Keratinocyte (primary cell): ENCODE measurements around the gene PNKP. TPM values are rescaled to one million over a fixed set of nuclear protein-coding genes. Genes with fewer than 3 reads are reported as not detected.

Experiments
- DNase-seq: peaks from one replicate; pipeline ENCODE4 v3.0.0-alpha.2; 2011; ENCODE audit warnings: low read depth, missing footprints, low spot score
- FAIRE-seq: peaks from 2 replicates; lab custom pipeline; 2011; peaks lifted over from hg19 to GRCh38; lab: Jason Lieb, UNC
- H2AFZ ChIP-seq: 2 replicates; pipeline ENCODE4 v1.6.0; 2012; ENCODE audit warnings: low read length, control low read depth, inconsistent platforms; ENCODE audit not compliant: control insufficient read depth
- H3K27ac ChIP-seq: 2 replicates; pipeline ENCODE4 v1.5.1; 2011; ENCODE audit warnings: low read length; ENCODE audit not compliant: control insufficient read depth, insufficient read depth
- H3K27me3 ChIP-seq: 3 replicates; pipeline ENCODE4 v1.6.0; 2011; ENCODE audit warnings: low read length; ENCODE audit not compliant: control insufficient read depth, insufficient read depth; ENCODE audit errors: extremely low read depth
- H3K36me3 ChIP-seq, 2 experiments: 2 replicates in 1 of 2; 3 replicates in 1 of 2; pipeline ENCODE4 v1.5.1; 2011; ENCODE audit warnings: low read length in 2 of 2, mild to moderate bottlenecking in 1 of 2; ENCODE audit not compliant: control insufficient read depth in 2 of 2, insufficient read depth in 2 of 2; ENCODE audit errors: extremely low read depth in 1 of 2
- H3K4me1 ChIP-seq: 3 replicates; pipeline ENCODE4 v1.5.1; 2011; ENCODE audit warnings: low read length; ENCODE audit not compliant: control insufficient read depth, insufficient read depth; ENCODE audit errors: extremely low read depth
- H3K4me2 ChIP-seq: 3 replicates; pipeline ENCODE4 v1.6.0; 2011; ENCODE audit warnings: low read depth, low read length; ENCODE audit not compliant: control insufficient read depth, insufficient read depth; ENCODE audit errors: extremely low read depth
- H3K4me3 ChIP-seq, 3 experiments: fragments of 200-600 bp in 1 of 3; sonication (generic) in 1 of 3; 2 replicates in 2 of 3; 3 replicates in 1 of 3; pipeline ENCODE4 v1.5.1; 2011 to 2016; ENCODE audit warnings: low read length in 3 of 3, mild to moderate bottlenecking in 3 of 3, control low read depth in 2 of 3, inconsistent platforms in 1 of 3, low read depth in 1 of 3, mixed read lengths in 1 of 3, mixed run types in 1 of 3, moderate library complexity in 1 of 3; ENCODE audit not compliant: control insufficient read depth in 2 of 3, insufficient read depth in 2 of 3; ENCODE audit errors: extremely low read depth in 1 of 3
- H3K79me2 ChIP-seq: 2 replicates; pipeline ENCODE4 v1.6.0; 2012; ENCODE audit warnings: low read length; ENCODE audit not compliant: control insufficient read depth, insufficient read depth
- H3K9ac ChIP-seq: 3 replicates; pipeline ENCODE4 v1.6.0; 2011; ENCODE audit warnings: low read length; ENCODE audit not compliant: control insufficient read depth, insufficient read depth; ENCODE audit errors: extremely low read depth
- H3K9me1 ChIP-seq: 3 replicates; pipeline ENCODE4 v1.6.0; 2011; ENCODE audit warnings: low read length; ENCODE audit not compliant: control insufficient read depth, insufficient read depth; ENCODE audit errors: extremely low read depth
- H3K9me3 ChIP-seq: 2 replicates; pipeline ENCODE4 v1.5.1; 2012; ENCODE audit warnings: low read depth, low read length; ENCODE audit not compliant: control insufficient read depth
- H4K20me1 ChIP-seq: 3 replicates; pipeline ENCODE4 v1.6.0; 2011; ENCODE audit warnings: low read length; ENCODE audit not compliant: control insufficient read depth, insufficient read depth; ENCODE audit errors: extremely low read depth
- EZH2 ChIP-seq: IDR thresholded peaks from one replicate; pipeline ENCODE4 v1.6.1; 2012; ENCODE audit warnings: inconsistent platforms, mild to moderate bottlenecking, low read length, moderate library complexity
- dilution Hi-C: fragments of 300-500 bp; cut with MboI; formaldehyde crosslinking; loops from one replicate; pipeline ENCODE4 v1.7.0; 2020; ENCODE audit warnings: low sequenced_read_pairs; ENCODE audit not compliant: extremely low pct_ligation_motif_present
- polyA plus RNA-seq, 5 experiments: library from polyadenylated mRNA; depleted of rRNA in 3 of 5; stranded (reverse) in 3 of 5; stranded (forward) in 1 of 5; unstranded in 1 of 5; fragments of >200 nt; gene quantifications; 1 replicate in 1 of 5; 2 replicates in 3 of 5; 3 replicates in 1 of 5; pipeline versions ENCODE4 v1.2.1 to v1.2.3, GENCODE V29; 2011 to 2012; ENCODE audit warnings: missing spikeins in 2 of 5, low read depth in 1 of 5, low replicate concordance in 1 of 5
- TF ChIP-seq, protein P1 (sequence below), 3 experiments: IDR thresholded peaks in 1 of 3; conservative IDR thresholded peaks in 1 of 3; optimal IDR thresholded peaks in 1 of 3; 2 replicates in 2 of 3; 3 replicates in 1 of 3; pipeline versions ENCODE3 to v1.5.1; 2011; ENCODE audit warnings: low read length in 3 of 3, mild to moderate bottlenecking in 3 of 3, moderate library complexity in 2 of 3, control low read depth in 1 of 3, inconsistent platforms in 1 of 3; ENCODE audit not compliant: insufficient read depth in 2 of 3; ENCODE audit errors: extremely low read depth in 1 of 3

Gene PNKP
- polyA plus RNA-seq, 1 donor (not counting 4 experiments of a cell fraction or from before 2014, with no cell fraction given), result 19.3 TPM

GRCh38 chr19:49861541-49862378, 5.6 kb downstream of the PNKP start:
- H4K20me1 ChIP-seq, result peaks cover 11% of the 10 kb centered on the region
- DNase-seq (no peak), FAIRE-seq (no peak)
- no peaks in the 10 kb centered on the region for H3K9me3 ChIP-seq
- H3K9me1 ChIP-seq, result no peaks in the 10 kb centered on the region
- no peak overlapping the region for H3K27ac ChIP-seq
- no peak overlapping the region for H3K4me2 ChIP-seq
- no peak for TF ChIP-seq EZH2
- TF ChIP-seq, protein P1, sequence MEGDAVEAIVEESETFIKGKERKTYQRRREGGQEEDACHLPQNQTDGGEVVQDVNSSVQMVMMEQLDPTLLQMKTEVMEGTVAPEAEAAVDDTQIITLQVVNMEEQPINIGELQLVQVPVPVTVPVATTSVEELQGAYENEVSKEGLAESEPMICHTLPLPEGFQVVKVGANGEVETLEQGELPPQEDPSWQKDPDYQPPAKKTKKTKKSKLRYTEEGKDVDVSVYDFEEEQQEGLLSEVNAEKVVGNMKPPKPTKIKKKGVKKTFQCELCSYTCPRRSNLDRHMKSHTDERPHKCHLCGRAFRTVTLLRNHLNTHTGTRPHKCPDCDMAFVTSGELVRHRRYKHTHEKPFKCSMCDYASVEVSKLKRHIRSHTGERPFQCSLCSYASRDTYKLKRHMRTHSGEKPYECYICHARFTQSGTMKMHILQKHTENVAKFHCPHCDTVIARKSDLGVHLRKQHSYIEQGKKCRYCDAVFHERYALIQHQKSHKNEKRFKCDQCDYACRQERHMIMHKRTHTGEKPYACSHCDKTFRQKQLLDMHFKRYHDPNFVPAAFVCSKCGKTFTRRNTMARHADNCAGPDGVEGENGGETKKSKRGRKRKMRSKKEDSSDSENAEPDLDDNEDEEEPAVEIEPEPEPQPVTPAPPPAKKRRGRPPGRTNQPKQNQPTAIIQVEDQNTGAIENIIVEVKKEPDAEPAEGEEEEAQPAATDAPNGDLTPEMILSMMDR (optimal IDR thresholded peaks at IDR 0.05 in 1 of 3, IDR thresholded peaks at IDR 0.05 in 1 of 3, conservative IDR thresholded peaks at IDR 0.05 in 1 of 3; ENCODE audit: extremely low read depth in 1 of 3, insufficient read depth in 2 of 3, low read length in 3 of 3), result no peak
- no peak overlapping the region for H3K4me3 ChIP-seq
- no peak overlapping the region for H3K9ac ChIP-seq
- dilution Hi-C loops, result no loop called here
- H3K27me3 ChIP-seq, result no peaks in the 10 kb centered on the region
- H3K36me3 ChIP-seq, result peaks cover 26 to 52% of the 10 kb centered on the region in 2 experiments
- H3K4me1 ChIP-seq, result peaks cover 23% of the 10 kb centered on the region
- no peak overlapping the region for H2AFZ ChIP-seq
- H3K79me2 ChIP-seq, result peaks cover 36% of the 10 kb centered on the region

GRCh38 chr19:49861107-49861506, 6.3 kb downstream of the PNKP start:
- Histone ChIP-seq H3K27ac (no peak overlapping the region), H3K27me3 (no peaks in the 10 kb centered on the region), H3K9ac (no peak overlapping the region), H3K4me2 (no peak overlapping the region), H3K4me3 (no peak overlapping the region), H4K20me1 (peaks cover 11% of the 10 kb centered on the region), H3K36me3 (peaks cover 29 to 52% of the 10 kb centered on the region in 2 experiments), H3K9me3 (no peaks in the 10 kb centered on the region), H2AFZ (no peak overlapping the region), H3K4me1 (peaks cover 17% of the 10 kb centered on the region), H3K9me1 (no peaks in the 10 kb centered on the region), H3K79me2 (peaks cover 29% of the 10 kb centered on the region)
- TF ChIP-seq, protein P1 (optimal IDR thresholded peaks at IDR 0.05 in 1 of 3, IDR thresholded peaks at IDR 0.05 in 1 of 3, conservative IDR thresholded peaks at IDR 0.05 in 1 of 3; ENCODE audit: extremely low read depth in 1 of 3, insufficient read depth in 2 of 3, low read length in 3 of 3), result no peak
- TF ChIP-seq EZH2, result no peak
- FAIRE-seq (no peak), DNase-seq (no peak)
- dilution Hi-C loops, result no loop called here
